Measurements from ENCODE around the gene MCC. TPM values are rescaled to one million over a fixed set of nuclear protein-coding genes. Genes with fewer than 3 reads are reported as not detected.

MCC gene
- total and polyA plus RNA-seq, 9 donors = 29.8 to 262 (median 108) TPM

- no peak for TF ChIP-seq POLR2A (IDR thresholded peaks at IDR 0.05)
- 81 to 89% (median 82%) methylated on average over 7 of the region's 7 CpGs for WGBS, 3 donors
- Histone ChIP-seq H3K4me3 (no peak overlapping the region), H3K4me1 (ENCODE audit: insufficient read depth) (peaks cover 29% of the 10 kb centered on the region), H3K27ac (peak overlapping the region in 1 of 2 donors; percentile 71), H3K36me3 (no peaks in the 10 kb centered on the region), H3K27me3 (no peaks in the 10 kb centered on the region), H3K9me3 (no peaks in the 10 kb centered on the region)
- intact Hi-C loops (cut with DNase I) = no loop called here
- DNase-seq = no peak
Measured at GRCh38 chr5:113252066-113252465, 236.2 kb downstream of the MCC start.

DNA sequence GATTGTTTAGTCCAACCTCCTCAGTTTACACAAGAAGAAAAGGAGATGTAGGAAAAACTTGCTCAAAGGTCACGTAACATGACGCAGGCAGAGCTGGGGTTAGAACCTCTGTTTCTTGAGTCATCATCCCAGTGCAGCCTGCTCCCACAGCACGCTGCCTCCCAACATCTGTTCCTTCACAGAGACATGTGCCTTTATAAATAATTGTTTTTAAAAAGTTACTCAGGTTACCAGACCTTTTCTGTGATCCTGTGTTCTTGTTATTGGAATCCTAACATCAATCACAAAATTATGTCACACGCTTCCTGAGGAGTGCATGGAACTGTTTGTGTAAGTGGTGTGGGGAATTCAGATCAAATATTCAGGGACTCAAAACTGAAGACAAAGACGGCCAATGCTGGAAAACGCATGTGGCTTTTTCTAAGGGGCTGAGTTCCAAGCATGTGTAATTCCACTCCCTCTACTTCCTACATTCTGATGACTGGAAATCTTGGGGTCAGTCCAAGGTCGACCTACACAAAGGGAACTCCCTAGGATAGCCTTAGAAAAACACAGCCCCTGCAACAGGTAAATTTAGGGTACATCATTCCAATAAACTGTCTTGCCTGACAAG lies 237.8 kb downstream of the MCC start:
- DNase-seq = peak; percentile 75 to 93 (median 84)
- Histone ChIP-seq H3K9me3 (no peaks in the 10 kb centered on the region), H3K4me1 (ENCODE audit: insufficient read depth) (peaks cover 24% of the 10 kb centered on the region), H3K27me3 (no peaks in the 10 kb centered on the region), H3K4me3 (no peak overlapping the region), H3K27ac (peak overlapping the region in 1 of 2 donors; percentile 71), H3K36me3 (no peaks in the 10 kb centered on the region)
- TF ChIP-seq EP300 (IDR thresholded peaks at IDR 0.05) (peak; percentile 70), POLR2A (IDR thresholded peaks at IDR 0.05) (no peak)
- TF ChIP-seq, protein P1, sequence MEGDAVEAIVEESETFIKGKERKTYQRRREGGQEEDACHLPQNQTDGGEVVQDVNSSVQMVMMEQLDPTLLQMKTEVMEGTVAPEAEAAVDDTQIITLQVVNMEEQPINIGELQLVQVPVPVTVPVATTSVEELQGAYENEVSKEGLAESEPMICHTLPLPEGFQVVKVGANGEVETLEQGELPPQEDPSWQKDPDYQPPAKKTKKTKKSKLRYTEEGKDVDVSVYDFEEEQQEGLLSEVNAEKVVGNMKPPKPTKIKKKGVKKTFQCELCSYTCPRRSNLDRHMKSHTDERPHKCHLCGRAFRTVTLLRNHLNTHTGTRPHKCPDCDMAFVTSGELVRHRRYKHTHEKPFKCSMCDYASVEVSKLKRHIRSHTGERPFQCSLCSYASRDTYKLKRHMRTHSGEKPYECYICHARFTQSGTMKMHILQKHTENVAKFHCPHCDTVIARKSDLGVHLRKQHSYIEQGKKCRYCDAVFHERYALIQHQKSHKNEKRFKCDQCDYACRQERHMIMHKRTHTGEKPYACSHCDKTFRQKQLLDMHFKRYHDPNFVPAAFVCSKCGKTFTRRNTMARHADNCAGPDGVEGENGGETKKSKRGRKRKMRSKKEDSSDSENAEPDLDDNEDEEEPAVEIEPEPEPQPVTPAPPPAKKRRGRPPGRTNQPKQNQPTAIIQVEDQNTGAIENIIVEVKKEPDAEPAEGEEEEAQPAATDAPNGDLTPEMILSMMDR (IDR thresholded peaks at IDR 0.05) = no peak
- intact Hi-C loops (cut with DNase I) = no loop called here
- 7 to 10% (median 7%) methylated on average over 7 of the region's 7 CpGs for WGBS, 3 donors

DNA sequence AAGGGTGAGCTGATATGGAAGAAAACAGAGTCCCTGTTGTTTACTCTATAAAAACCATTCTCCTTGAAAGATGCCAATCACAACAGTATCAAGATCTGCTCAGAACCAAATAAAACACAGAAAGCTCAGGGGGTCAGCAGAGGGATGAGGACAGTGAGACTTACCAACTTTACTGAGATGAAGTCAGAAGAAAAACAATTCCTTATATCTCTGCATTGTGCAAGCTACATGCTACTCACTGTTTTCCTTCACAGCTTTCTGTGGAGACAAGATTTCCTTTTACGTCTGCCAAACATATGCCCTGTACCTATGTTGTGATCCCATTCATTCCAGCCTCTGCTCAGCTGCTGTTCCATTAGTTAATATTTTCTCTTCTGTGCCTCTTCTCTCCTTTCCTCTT lies 239.0 kb downstream of the MCC start:
- H3K36me3 ChIP-seq = no peaks in the 10 kb centered on the region
- no peak for DNase-seq
- no peak overlapping the region for H3K4me3 ChIP-seq
- peaks cover 28% of the 10 kb centered on the region for H3K4me1 ChIP-seq (ENCODE audit: insufficient read depth)
- no peaks in the 10 kb centered on the region for H3K27me3 ChIP-seq
- H3K9me3 ChIP-seq = no peaks in the 10 kb centered on the region
- TF ChIP-seq EP300 (IDR thresholded peaks at IDR 0.05) (no peak), POLR2A (IDR thresholded peaks at IDR 0.05) (no peak)
- TF ChIP-seq, protein P1 (IDR thresholded peaks at IDR 0.05) = no peak
- H3K27ac ChIP-seq = peak overlapping the region; percentile 69 to 71
- 57 to 75% (median 71%) methylated on average over 1 of the region's 1 CpG for WGBS, 3 donors
- intact Hi-C loops (cut with DNase I) = loop anchor here in 2 of 4 donors (5.0 to 10.0 kb wide), 2 partner anchors 94 to 97 kb away; no protein-coding TSS in a partner anchor

DNA sequence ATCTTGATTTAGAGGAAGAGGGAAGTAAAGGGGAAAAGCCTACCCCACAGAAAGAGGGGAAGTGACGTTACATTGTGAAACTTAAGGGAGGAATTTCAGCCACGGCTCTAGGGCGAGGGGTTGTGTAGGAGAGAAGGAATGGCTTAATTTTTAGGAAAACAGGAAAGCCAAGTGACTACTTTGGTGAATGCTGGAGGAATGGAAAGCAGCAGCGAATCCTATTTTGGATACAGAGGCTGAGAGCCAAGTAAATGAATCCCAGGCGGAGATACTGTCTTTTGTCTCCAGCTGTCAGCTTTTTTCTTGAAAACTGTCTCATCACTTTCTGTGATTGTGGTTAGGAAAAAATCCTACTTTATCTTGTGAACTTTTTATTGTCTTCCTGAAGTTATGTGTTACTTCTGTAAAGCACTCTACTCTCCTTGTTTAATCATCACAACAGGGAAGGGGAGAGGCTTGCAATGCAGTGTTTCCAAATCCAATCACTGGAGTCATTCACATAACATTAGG lies 241.8 kb downstream of the MCC start:
- peak in 2 of 5 donors; percentile 42 to 49 for DNase-seq
- TF ChIP-seq POLR2A (IDR thresholded peaks at IDR 0.05) (no peak), EP300 (IDR thresholded peaks at IDR 0.05) (no peak)
- TF ChIP-seq, protein P1 (IDR thresholded peaks at IDR 0.05) = no peak
- peaks cover 31% of the 10 kb centered on the region for H3K4me1 ChIP-seq (ENCODE audit: insufficient read depth)

More for the DNA sequence above, 241.8 kb downstream of the MCC start:
- H3K9me3 ChIP-seq = no peaks in the 10 kb centered on the region
- no peak overlapping the region for H3K4me3 ChIP-seq
- H3K27ac ChIP-seq = peak overlapping the region; percentile 63 to 82
- H3K27me3 ChIP-seq = no peaks in the 10 kb centered on the region
- H3K36me3 ChIP-seq = no peaks in the 10 kb centered on the region
- 3 to 7% (median 7%) methylated on average over 5 of the region's 5 CpGs for WGBS, 3 donors
- intact Hi-C loops (cut with DNase I) = loop anchor here in 2 of 4 donors (5.0 to 10.0 kb wide), 2 partner anchors 92 to 94 kb away; no protein-coding TSS in a partner anchor

Data from ovary (tissue), 9 donors.